HPDE6-E6E7 (cell line): Measurements from ENCODE around the gene SOWAHB.

Experiments
- DNase-seq: peaks from one replicate; pipeline ENCODE4 v3.0.0; 2011; ENCODE audit warnings: missing footprints; ENCODE audit errors: extremely low spot score

Gene SOWAHB

DNA sequence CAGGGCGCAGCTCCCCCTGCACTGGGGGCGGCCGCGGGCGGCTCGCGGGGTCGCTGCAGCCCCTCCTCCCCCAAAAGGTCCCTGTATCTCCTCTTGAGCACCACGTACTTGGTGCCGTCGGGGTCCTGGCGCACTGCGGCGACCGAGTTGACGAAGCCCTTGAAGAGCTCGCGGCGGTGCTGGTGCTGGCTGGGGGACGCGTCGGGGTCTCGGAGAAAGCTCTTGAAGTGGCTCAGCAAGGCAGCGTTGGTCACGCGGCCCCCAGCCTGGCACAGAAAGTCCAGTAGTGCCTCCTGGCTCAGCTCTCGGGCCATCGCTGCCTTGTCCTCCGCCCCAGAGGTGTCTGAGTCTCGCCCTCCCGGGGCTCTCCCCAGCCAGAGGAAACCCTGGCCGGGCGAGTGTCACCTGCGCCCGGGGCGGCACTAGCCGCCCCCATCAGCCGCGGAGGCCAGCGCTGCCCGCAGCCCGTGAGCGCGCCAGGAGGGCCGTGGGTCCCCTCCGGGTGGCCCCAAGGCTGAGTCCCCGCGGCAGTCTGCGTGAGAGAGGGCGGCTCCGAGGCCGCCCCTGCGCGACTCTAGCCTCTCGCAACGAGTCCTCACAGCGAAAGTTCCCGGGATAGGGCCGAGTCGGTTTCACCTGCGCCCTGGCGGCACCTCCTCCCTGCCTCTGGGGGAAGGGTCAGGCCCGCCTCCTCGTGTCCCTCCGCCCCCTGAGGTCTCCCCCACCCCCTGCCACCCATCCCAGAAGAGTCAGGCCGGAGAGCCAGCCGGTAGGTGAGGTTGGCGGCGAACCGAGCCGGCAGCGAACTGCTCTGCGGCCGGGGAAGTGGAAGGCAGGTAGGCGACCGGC is at the start of gene SOWAHB:
Gene SOWAHB, minus strand, starts transcription at position 609 of the 849 bp plus-strand sequence. Its CDS starts 295 bp downstream, at position 314.
- peak; percentile 75 for DNase-seq

DNA sequence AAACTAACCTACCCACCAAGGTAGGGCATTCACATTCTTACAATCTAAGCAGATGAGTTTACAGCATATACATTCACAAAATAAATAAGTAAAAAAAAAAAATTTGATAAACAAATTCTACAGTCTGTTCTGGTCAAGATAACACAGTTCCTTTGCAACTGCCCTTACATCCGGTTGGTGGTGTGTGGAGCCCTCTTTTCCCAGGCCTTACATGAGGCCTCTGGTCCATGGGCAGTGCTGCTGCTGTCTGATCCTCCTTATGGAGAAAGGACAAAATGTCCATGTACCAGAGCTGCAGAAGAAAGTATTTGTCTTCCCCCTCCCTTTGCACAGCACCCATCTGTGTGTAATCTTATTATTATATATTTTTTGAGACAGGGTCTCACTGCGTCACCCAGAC is 49.4 kb upstream of the SOWAHB start:
- no peak for DNase-seq

DNA sequence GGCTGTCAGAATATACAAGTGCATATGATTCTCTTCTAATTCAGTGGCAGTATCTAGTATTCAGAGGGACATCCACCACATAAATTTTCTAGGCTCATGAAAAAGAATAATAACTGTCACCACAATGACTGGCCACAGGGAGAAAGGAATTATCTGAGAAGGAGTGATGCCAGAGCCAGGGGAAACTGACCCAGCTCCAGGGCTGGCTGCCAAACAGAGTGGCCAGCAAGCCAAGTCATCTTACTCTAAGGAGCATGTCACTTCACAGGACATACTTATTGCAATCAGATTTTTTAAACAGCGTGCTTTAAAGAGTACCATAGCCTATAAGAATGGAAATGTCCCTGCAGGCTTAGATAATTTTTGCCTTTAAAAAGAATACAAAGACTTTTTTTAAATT is 45.8 kb upstream of the SOWAHB start:
- no peak for DNase-seq

DNA sequence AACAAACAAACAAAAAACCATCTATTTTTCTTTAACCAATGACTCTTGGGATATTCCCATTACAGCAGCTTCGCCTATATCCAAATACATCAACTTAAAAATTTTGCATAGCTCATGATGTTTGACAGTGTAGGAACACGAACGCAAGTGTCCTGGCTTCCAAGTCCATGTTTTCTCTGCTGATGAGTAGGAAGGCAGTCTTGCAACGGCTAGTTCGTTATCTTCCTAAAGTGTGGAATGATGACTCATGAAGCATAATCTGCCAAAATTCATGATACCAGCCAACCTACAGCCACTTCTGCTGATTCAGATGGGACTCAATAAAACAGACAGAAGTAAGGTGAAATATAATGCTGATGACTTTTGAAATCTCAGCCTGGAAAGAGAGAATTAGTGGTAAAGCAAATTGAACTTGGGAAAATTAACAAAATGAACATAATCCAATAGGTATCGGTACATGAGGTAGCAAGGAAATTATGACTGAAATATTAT is 45.2 kb upstream of the SOWAHB start:
- no peak for DNase-seq

- DNase-seq = no peak
These were observed 41.2 kb upstream of the SOWAHB start for GRCh38 chr4:76939184-76939583.

DNA sequence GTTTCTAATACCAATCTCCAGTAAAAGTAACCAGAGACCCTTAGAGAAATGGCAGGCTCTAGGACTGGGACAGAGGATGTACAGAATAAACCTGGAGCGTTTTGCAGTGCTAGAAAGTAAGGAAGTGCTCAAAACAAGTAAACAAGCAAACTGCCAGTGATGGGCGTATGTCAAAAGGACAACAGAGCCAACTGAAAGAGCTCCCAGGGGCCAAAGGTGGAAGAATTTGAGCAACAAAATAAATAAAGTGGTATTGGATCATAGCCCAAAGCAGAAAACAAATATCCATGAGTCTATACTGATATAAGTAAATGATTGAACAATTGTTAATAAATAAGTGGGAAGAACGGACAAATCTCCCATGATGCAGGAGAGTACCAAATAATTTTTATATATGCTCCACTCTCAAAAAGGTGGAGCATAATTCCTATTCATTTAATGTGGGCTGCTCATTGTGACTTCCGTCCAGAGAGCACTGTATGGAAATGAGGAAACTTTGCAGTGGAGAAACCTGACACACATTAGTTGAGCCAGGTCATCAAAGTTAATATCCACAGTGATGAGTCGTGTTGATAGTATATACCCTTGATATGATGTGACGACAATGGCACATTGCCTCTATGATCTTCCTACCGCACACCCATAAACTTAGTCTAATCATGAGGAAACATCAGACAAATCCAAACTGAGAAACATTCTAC is 33.8 kb upstream of the SOWAHB start:
- DNase-seq = no peak

GRCh38 chr4:76931087-76931486 is 33.1 kb upstream of the SOWAHB start:
- DNase-seq = no peak

DNA sequence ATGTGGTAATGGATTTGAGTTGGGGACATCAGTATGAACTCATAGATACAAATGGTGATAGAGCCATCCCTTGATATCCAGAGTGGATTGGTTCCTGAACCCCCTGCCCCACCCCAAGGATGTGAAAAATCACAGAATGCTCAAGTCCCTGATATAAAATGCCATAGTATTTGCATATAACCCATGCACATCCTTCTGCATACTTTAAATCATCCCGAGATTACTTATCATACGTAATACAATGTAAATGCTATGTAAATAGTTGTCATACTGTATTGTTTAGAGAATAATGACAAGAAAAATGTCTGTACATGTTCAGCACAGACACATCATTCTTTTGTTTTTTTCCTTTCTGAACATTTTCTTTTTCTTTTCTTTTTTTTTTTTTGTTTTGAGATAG is 32.7 kb upstream of the SOWAHB start:
- no peak for DNase-seq

DNA sequence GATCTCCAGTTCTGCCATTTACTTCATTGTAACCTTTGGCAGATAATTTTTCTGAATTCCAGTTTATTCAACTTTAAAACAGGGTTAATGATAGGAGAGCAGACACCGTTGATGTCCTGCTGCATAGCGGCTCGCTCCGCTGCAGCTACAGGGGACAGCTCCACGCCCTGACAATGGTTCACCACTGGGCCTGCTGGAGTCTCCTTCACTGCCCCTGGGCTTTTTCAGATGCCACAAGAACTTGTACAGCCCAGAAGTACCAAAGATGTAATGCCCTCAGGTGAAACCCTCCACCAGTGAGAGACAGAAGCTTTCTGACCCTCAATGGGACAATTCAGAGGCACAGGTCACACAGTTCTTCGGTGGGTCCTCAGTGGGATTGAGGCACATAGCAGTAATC is 28.9 kb upstream of the SOWAHB start:
- no peak for DNase-seq

DNA sequence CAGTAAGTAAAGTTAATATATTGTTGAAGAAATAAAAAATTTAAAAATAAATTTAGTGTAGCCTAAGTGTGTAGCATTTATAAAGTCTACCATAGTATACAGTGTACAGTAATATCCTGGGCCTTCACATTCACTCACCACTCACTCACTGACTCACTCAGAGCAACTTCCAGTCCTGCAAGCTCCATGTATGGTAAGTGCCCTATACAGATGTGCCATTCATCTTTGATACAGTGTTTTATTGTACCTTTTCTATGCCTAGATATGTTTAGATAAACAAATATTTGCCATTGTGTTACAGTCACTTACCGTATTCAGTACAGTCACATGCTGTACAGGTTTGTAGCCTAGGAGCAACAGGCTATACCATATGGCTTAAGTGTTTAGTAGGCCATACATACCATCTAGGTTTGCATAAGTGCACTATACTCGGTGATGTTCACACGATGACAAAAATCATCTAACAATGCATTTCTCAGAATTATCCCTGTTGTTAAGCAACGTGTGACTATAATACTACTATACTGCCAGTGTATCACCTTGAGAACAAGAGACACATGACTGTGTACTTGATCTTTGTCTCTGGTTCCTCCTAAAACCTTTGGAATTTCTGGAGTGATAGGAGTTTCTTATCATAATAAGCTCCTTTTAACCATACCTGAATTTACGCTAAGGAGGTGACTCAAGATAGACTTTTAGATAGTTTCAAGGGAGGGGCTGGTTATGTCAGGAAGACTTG is 25.8 kb upstream of the SOWAHB start:
- no peak for DNase-seq

DNA sequence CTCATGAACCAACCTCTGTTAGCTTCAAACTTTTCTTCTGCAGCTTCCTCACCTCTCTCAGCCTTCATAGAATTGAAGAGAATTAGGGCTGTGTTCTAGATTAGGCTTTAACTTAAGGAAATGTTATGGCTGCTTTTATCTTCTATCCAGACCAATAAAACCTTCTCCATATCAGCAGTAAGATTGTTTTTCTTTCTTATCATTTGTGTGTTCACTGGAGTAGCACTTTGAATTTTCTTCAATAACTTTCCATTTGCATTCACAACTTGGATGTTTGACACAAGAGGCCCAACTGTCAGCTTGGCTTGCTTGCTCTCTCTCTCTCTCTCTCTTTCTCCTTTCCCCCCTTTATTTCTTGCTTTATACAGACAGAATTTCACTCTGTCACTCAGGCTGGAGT is 22.8 kb upstream of the SOWAHB start:
- DNase-seq = no peak

DNA sequence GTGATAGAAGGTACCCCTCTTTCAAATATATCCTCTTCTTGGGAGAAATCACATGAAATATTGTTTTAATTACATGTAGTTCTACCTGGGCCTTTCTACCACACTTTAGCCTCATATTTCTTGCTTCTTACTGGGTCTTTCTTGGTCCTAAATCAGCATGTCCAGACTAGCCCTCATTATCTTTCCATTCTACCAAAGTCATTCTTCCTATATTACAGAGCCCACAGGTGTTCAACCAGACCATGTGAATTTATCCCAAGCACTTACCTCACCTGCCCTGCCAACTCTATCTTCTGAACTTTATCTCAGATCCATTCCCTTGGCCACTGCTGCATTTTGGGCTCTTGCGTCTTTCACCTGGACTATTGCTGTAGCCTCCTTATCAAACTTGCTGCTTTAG is 11.8 kb upstream of the SOWAHB start:
- no peak for DNase-seq

DNA sequence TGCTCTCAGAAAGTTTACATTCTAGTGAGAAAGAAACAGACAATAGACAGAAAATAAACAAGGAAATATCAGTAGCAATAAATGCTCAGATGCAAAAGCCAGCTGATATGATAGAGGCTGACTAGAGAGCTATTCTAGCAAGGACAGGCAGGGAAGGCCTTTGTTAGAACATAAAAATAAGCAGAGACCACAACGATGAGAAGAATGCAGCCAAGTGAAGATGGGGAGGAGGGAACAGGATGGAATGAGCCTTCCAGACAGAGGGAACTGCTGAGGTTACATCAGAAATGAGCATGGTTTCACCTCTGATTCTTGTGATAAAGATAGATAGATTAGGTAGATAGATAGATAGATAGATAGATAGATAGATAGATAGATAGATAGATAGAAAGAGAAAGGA is 7.6 kb upstream of the SOWAHB start:
- DNase-seq = no peak

DNA sequence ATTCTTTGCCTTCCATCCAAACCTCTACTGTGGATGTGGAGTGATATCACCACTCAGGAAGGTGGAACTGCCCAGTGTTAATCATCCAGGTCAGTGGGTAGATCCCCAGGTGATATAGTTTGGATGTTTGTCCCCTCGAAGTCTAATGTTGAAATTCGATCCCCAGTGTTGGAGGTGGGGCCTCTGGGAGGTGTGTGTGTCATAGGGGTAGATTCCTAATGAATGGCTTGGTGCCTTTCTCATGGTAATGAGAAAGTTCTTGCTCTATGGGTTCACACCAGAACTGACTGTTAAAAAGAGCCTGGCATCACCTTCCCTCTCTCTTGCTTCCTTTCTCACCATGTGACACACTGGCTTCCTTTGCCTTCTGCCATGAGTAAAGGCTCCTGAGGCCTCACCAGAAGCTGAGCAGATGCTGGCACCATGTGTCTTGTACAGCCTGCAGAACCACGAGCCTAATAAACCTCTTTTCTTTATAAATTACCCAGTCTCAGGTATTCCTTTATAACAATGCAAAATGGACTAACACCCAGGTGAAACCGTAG is 6.8 kb upstream of the SOWAHB start:
- DNase-seq = no peak

DNA sequence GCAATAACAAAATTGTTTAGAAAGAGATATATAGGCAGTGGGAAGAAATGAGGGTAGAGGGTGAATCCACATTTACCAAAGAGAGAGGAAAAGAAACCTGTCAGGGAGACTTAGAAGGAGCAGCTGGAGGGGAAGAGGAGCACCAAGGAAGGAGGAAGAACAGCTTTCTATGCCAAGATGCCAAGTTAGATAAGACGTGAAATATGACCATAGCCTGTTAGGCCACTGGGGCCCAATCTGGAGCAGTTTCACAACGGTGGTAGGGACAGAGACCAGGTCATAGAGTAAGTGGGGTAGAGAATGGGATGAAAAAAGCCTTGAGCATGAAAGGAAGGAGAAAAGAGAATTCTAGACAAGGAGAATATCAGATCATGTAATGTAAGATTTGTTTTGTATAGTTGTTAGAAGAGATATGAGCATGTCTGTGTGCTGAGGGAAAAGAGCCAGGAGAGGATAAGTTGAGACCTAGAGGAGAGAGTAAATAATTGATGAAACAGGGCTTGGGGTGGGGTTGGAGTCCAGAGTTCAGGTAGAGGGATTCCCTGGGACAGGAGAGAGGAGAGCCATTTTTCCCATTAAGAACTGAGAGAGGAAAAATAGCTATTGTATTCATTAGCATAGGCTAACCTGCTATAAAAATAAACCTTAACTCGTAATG is 4.4 kb upstream of the SOWAHB start:
- DNase-seq = no peak

DNA sequence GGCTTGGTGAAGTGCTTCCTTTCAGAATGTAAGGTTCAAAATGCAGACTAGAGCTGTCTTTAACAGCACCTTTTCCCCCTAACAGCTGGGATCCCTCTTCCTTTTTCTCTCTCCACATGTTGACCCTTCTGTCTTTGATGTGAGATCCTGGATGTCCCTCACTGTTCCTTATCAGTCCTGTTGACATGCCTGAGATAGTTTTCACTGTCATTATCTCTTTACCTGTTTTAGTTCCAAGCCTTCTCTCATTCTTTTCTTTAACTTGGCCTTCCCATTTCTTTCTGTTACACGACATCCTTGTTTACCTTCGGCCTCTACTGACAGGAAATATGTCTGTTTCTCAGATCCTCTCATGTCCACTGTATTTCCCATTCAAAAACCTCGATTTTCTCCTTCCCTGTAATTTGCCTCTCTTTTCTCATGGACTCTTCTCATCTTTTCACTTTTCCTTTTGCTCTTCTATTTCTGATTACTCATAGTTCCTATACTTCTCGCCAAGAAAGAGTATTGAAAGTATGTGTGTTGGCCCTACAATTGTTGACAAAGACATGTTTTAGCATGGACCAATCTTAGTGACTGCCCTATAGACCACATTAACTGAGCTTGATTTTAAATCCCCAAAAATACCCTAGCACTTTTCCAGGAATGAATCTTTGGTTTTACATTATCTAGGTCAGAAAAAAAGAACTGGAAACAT is 1.2 kb upstream of the SOWAHB start:
- DNase-seq = no peak

DNA sequence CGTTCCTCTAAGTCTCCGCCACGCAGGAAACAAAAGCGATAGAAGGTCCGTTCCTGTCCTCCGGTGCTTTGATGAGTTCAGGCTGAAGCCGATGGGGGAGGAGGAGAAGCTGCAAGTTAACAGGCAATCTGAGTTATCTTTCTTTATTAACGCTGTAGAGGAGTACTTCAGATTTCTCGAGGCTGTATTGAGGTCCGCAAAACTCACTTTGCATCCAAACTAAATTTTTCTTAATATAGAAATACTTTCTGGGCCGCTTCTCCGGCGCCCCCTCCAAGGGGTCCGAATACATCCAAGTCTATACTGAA is 395 bp upstream of the SOWAHB start:
- DNase-seq = no peak

- DNase-seq = peak; percentile 38
These were observed 1.1 kb downstream of the SOWAHB start for GRCh38 chr4:76896614-76897535.

DNA sequence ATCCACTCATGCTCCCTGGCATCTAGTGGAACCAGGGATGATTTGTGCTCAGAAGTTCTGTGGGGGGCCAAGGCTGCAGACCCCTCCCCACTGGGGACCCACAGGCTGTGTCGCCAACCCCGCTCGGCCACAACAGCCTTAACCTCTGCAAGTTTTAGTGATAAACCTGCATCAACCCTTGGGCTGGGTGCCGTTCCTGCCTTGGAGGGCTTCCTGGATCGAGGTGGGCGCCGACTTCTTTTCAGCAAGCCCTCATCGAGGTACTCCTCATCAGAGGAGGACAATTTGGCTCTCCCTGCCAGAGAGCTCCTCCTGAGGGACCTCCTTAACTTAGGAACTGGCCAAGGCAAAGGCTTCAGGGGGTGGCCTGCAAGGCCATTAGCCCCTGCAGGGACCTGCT is 1.9 kb downstream of the SOWAHB start:
- DNase-seq = no peak

DNA sequence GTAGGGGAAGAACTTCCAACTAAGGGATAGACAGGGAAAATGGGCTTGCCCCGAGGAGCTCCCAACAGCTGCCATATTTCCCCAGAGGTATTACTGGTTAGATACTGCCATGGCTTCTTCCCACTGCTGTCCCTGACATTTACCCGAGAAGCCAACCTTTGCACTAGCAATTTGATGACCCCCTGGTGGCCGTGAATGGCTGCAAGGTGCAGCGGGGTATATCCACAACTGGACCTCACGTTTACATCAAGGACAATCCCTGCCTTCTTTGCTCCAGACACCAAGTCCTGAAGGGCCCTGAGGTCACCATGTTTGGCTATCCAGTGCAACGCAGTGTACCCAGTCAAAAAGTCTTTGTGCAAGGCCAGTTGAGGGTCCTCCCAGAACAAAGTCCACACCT is 2.3 kb downstream of the SOWAHB start:
- DNase-seq = no peak
